RWPE1 (cell line): ENCODE measurements around the gene GPR85.
A peak's percentile ranks its signal among the peaks of the same experiment; 100 is the strongest.

Source experiments
- CTCF ChIA-PET: fragments of 350-600 bp; sonication (Branson Sonifier 250); formaldehyde crosslinking; extraction: SDS; loops from one replicate; lab custom pipeline; 2021; lab: Yijun Ruan, JAX
- POLR2A ChIA-PET: fragments of 400-600 bp; formaldehyde crosslinking; extraction: SDS; loops from one replicate; lab custom pipeline; 2020; ENCODE audit warnings: antibody characterized with exemption; ENCODE audit not compliant: low non-redundant PET; lab: Yijun Ruan, JAX
- DNase-seq: peaks from one replicate; pipeline ENCODE4 v3.0.0; 2012; ENCODE audit warnings: low spot score
- H3K27ac ChIP-seq: fragments of 450-650 bp; 2 replicates; pipeline ENCODE4 v1.5.1; 2017
- TF ChIP-seq, protein P1 (sequence below): fragments of 450-650 bp; conservative IDR thresholded peaks from 2 replicates; pipeline ENCODE4 v1.5.1; 2017; ENCODE audit warnings: low read depth, mild to moderate bottlenecking

GPR85 gene

DNA sequence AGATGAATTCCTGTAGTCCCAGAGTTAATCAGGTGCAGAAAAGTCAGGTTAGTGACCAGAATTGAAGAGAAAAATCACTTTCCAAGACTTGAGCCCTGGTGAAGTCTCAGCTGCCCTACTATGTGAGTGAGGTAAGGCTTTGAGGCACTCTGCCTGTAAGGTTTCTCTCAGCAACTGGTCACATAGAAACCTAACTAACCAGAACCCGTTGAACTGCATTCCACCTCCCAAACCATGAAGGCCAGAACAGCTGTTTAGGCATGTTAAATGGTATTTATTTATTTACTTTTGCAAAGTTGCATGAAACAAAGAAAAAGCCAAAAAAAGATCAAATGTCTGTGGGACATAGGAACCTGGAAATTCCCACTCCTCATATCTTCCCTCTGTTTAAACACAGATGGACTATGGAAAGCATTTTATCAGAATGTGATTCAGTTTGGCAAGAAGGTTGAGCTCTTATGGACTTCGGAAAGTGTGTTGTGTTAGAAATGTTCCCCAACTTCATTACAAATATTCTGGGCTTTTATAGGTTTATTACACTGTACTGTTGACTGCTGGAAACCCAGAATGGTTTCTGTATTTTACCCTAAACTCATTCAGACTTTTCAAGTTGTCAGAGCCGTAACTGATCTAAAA is 12.8 kb upstream of the GPR85 start:
- H3K27ac ChIP-seq: no peak overlapping the region
- POLR2A ChIA-PET: no interaction called here
- TF ChIP-seq, protein P1, sequence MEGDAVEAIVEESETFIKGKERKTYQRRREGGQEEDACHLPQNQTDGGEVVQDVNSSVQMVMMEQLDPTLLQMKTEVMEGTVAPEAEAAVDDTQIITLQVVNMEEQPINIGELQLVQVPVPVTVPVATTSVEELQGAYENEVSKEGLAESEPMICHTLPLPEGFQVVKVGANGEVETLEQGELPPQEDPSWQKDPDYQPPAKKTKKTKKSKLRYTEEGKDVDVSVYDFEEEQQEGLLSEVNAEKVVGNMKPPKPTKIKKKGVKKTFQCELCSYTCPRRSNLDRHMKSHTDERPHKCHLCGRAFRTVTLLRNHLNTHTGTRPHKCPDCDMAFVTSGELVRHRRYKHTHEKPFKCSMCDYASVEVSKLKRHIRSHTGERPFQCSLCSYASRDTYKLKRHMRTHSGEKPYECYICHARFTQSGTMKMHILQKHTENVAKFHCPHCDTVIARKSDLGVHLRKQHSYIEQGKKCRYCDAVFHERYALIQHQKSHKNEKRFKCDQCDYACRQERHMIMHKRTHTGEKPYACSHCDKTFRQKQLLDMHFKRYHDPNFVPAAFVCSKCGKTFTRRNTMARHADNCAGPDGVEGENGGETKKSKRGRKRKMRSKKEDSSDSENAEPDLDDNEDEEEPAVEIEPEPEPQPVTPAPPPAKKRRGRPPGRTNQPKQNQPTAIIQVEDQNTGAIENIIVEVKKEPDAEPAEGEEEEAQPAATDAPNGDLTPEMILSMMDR: no peak
- CTCF ChIA-PET: interaction anchor here (0.9 to 1.0 kb wide), 2 partner anchors 27 to 322 kb away, joined by 3 read pairs; no protein-coding TSS in a partner anchor
- DNase-seq: no peak

DNA sequence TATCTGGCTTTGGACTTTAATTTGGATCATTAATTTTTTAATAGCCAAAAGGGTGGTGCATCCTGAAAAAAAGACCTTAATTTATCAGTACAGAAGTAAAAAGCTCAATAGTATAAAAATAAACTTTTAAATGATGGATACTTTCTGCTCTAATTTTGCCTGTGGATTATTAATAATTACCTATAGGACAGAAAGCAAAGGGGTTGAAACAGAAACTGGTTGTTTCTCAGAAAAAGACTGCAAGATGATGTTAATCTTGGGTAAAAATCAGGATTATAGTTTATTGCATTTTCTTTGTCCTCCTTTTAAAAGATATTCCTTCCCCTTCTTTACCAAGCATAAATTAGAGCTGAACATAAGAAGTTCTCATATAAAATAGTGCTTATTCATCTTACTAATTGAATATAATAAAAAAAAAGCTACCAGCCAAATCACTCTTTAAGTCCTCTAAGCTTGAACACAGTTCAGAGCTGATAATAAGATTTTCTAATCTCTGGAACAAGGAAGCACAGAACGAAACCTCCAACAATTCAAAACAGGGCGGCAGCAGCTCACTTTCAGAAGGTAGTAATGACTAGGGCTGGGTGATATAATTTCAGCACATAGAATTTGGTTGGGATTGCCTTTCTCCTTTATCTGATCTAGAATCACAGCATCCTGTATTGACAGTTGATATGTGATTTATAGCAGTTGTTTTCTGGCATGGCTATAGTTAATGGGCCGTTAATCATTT is 8.1 kb upstream of the GPR85 start:
- DNase-seq: no peak
- TF ChIP-seq, protein P1: no peak
- H3K27ac ChIP-seq: no peak overlapping the region
- CTCF ChIA-PET: interaction anchor here (0.6 kb wide), 2 partner anchors 17 kb away, joined by 3 to 4 read pairs; no protein-coding TSS in a partner anchor
- POLR2A ChIA-PET: no interaction called here

DNA sequence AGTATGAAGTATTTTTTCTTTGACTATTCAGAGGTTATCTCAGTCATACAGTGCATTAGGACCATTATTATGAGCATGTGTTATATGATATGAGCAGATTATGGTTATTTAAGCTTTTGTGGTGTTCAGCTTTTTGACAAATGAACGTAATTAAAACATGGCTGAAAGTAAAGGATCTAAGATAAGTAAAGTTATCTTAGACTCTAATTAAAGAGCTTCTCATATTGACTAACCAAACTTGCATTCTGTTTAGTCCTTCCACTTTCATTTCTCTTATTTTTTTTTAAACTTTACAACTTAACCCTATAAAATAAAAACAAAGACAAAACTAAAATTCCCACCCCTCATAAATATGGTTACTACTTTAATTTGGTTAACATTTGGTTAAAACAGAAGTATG is 6.9 kb upstream of the GPR85 start:
- TF ChIP-seq, protein P1: no peak
- H3K27ac ChIP-seq: no peak overlapping the region
- CTCF ChIA-PET: no interaction called here
- no peak for DNase-seq
- POLR2A ChIA-PET: no interaction called here

DNA sequence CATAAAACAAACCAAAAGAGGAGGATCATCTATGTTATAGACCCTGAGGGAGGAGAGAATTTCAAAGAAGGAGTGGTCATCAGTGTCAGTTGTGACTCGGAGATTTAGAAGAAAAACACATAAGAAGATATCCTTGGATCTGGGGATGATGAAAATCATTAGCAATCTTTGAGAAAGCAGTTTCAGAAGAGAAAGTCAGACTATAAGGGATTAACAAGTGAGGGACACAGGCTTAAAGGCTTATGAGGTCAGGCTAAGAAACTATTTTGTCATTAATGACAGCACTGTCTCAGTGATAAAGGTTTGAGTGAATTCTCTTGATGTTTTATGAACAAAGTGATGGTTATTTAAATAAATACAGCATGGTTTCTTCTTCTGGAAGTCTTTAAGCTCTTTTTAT is 6.1 kb upstream of the GPR85 start:
- ChIA-PET CTCF (interaction anchor here (0.6 kb wide), 1 partner anchor 382 kb away, joined by 4 read pairs; no protein-coding TSS in a partner anchor), POLR2A (no interaction called here)
- DNase-seq: no peak
- TF ChIP-seq, protein P1: no peak
- no peak overlapping the region for H3K27ac ChIP-seq

DNA sequence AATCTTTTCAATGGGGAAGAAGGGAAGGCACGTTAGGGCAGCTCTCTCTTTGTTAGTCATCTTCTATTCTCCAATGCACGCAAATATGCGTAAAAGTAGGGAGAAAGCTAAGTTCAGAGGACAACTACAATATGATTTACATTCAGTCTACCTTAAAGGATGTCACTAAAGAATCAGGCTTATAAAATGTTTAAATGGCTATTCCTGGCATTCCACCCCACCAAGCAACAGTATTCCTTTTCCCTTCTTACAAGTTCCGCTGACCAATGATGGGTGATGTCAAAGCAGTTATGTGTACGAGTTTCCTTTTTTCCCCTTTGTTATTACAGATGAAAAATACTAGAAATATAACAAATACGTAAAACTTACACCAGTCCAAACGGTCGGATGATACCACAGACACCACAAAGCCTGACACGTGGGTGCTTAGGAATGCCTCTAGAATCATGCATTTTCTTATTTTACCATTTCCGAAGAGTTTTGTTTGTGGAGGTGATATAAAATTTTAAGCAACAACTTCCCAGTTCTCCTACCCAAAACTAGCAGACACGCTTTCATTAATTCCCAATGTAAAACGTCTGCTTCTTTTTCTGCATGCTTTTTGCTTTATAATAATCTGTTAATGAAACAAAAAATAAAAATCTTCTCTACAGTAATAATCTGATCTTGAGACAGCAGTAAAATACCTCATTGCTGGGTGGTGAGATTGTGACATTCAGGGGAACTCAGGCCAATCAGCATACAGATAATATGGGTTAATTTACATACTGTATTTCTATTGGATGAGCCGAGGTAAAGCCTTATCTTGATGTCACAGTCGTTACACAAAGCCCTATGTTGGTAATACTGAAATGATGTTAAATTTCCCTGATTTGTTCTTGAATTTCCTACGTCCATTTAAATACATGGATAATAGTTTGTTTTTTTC is 708 bp upstream of the GPR85 start:
- DNase-seq: peak; percentile 64
- ChIA-PET POLR2A (no interaction called here), CTCF (interaction anchor here (0.6 to 1.0 kb wide), 2 partner anchors 28 to 148 kb away, joined by 3 read pairs; a partner anchor contains a TSS)
- H3K27ac ChIP-seq: no peak overlapping the region
- TF ChIP-seq, protein P1: no peak
